Muscle of arm (tissue), 12 donors: ENCODE results near the gene MMP24. TPM values are rescaled to one million over a fixed set of nuclear protein-coding genes. Genes with fewer than 3 reads are reported as not detected.
"Not testable (repeated sequence)": the region's sequence is repeated elsewhere in the genome, so short reads cannot be mapped to it uniquely, and the experiment has no call there.

Experiments used
- DNase-seq: peaks from one replicate; pipeline ENCODE4 v3.0.0-alpha.2; 2013
- polyA plus RNA-seq, 12 donors: library from polyadenylated mRNA; unstranded; fragments of 120-200 nt; gene quantifications; one replicate each; pipeline ENCODE4 v1.2.1, GENCODE V29; 2013; ENCODE audit not compliant: insufficient read length in 12 of 12

MMP24 gene
- polyA plus RNA-seq, 12 donors = 0.19 to 0.77 (median 0.44) TPM; not detected in 2

- no peak for DNase-seq
Observed at GRCh38 chr20:35306931-35307517, 80.5 kb downstream of the MMP24 start.

GRCh38 chr20:35307666-35308653 lies 81.5 kb downstream of the MMP24 start:
- DNase-seq = no peak

- DNase-seq = no peak
Observed at GRCh38 chr20:35311409-35311808, 84.9 kb downstream of the MMP24 start.

GRCh38 chr20:35311822-35312221 lies 85.3 kb downstream of the MMP24 start:
- DNase-seq = no peak

GRCh38 chr20:35312318-35312717 lies 85.8 kb downstream of the MMP24 start:
- DNase-seq = no peak

- no peak for DNase-seq
Observed at GRCh38 chr20:35314816-35315631, 88.5 kb downstream of the MMP24 start.

GRCh38 chr20:35315632-35316020 lies 89.1 kb downstream of the MMP24 start:
- DNase-seq = not testable (repeated sequence)

- DNase-seq = no peak
Observed at GRCh38 chr20:35316086-35316485, 89.6 kb downstream of the MMP24 start.

- DNase-seq = no peak
Observed at GRCh38 chr20:35317416-35318210, 91.1 kb downstream of the MMP24 start.

- DNase-seq = no peak
Observed at GRCh38 chr20:35318502-35319157, 92.1 kb downstream of the MMP24 start.

GRCh38 chr20:35319192-35319870 lies 92.8 kb downstream of the MMP24 start:
- no peak for DNase-seq

GRCh38 chr20:35319871-35320197 lies 93.3 kb downstream of the MMP24 start:
- no peak for DNase-seq

GRCh38 chr20:35320396-35321126 lies 94.1 kb downstream of the MMP24 start:
- DNase-seq = no peak

GRCh38 chr20:35325401-35325800 lies 98.9 kb downstream of the MMP24 start:
- DNase-seq = no peak

- DNase-seq = no peak
Observed at GRCh38 chr20:35326021-35326739, 99.7 kb downstream of the MMP24 start.
